A673 (cell line): Measurements from ENCODE around the gene MESD.

Experiments used
- CTCF ChIP-seq: fragments of 300-800, 200-600 bp; sonication (generic); conservative IDR thresholded peaks from 2 replicates; pipeline ENCODE4 v1.5.1; 2017; ENCODE audit warnings: low read depth, mild to moderate bottlenecking, antibody characterized with exemption, low read length, moderate library complexity, mixed read lengths
- EZH2 ChIP-seq: fragments of 200-600 bp; sonication (generic); IDR thresholded peaks from 2 replicates; pipeline ENCODE4 v1.6.1; 2017; ENCODE audit warnings: borderline replicate concordance, low read depth, mild to moderate bottlenecking, mixed read lengths, antibody characterized with exemption, low read length; ENCODE audit not compliant: poor library complexity, severe bottlenecking

- TF ChIP-seq CTCF = no peak
- TF ChIP-seq EZH2 = no peak
Observed at GRCh38 chr15:80902298-80902801, 87.3 kb downstream of the MESD start.
